Heart right ventricle (tissue), 16 donors: ENCODE data around the gene C12orf43. TPM values are rescaled to one million over a fixed set of nuclear protein-coding genes. Genes with fewer than 3 reads are reported as not detected.

ENCODE experiments used
- ATAC-seq, 8 donors: fragments of 200-7000 bp; cut with Tn5 transposase; one replicate each; pipeline ENCODE4 v1.9.1; 2020; ENCODE audit warnings: mild to moderate bottlenecking in 8 of 8, moderate library complexity in 8 of 8, moderate number of reproducible peaks in 1 of 8
- DNase-seq, 2 donors: peaks; one replicate each; pipeline ENCODE4 v3.0.0-alpha.2; 2020
- H3K27ac ChIP-seq, 10 donors: fragments of 200-600 bp; sonication (generic) in 2 of 10; one replicate each; pipeline versions ENCODE4 v1.5.0 to v1.8.0; 2020 to 2022; ENCODE audit warnings: mild to moderate bottlenecking in 3 of 10
- H3K27me3 ChIP-seq, 7 donors: fragments of 200-600 bp; one replicate each; pipeline ENCODE4 v1.8.0; 2021 to 2022; ENCODE audit warnings: mild to moderate bottlenecking in 2 of 7
- H3K36me3 ChIP-seq, 9 donors: fragments of 200-600 bp; sonication (generic) in 1 of 9; one replicate each; pipeline versions ENCODE4 v1.5.0 to v1.8.0; 2020 to 2022; ENCODE audit warnings: mild to moderate bottlenecking in 2 of 9
- H3K4me1 ChIP-seq, 9 donors: fragments of 200-600 bp; sonication (generic) in 1 of 9; one replicate each; pipeline versions ENCODE4 v1.5.0 to v1.8.0; 2020 to 2022; ENCODE audit warnings: mild to moderate bottlenecking in 4 of 9
- H3K4me3 ChIP-seq, 10 donors: fragments of 200-600 bp; sonication (generic) in 2 of 10; one replicate each; pipeline versions ENCODE4 v1.5.0 to v1.8.0; 2020 to 2022; ENCODE audit warnings: mild to moderate bottlenecking in 7 of 10, moderate library complexity in 2 of 10
- H3K9me3 ChIP-seq, 11 donors: fragments of 200-600 bp in 10 of 11; sonication (generic) in 2 of 11; one replicate each; pipeline versions ENCODE4 v1.5.0 to v1.8.0; 2013 to 2022; ENCODE audit warnings: mild to moderate bottlenecking in 2 of 11, control low read depth in 1 of 11, moderate library complexity in 1 of 11
- WGBS, 2 donors: extraction: QIAGEN DNeasy Blood & Tissue Kit; methylation state at CpG; one replicate each; pipeline ENCODE4 v1.1.7; 2013; ENCODE audit warnings: inconsistent platforms in 1 of 2; 5-methylcytosine and 5-hydroxymethylcytosine counted together
- intact Hi-C, 10 donors: fragments of 100-400 bp; cut with DNase I; formaldehyde crosslinking; loops; one replicate each; pipeline versions ENCODE4 v1.11.1 to v1.14.2; 2022
- polyA plus RNA-seq, 2 donors: library from polyadenylated mRNA; stranded (reverse); fragments of 200-250 nt; gene quantifications; one replicate each; pipeline ENCODE4 v1.2.3, GENCODE V29; 2013
- total RNA-seq, 10 donors: library from RNA; stranded (reverse); fragmentation: NEBNext Ultra II Directional in 3 of 10; extraction: Animal tissue kit (Norgen Biotek cat#: 25700) in 3 of 10; gene quantifications; one replicate each; pipeline versions ENCODE4 v1.2.1 to v1.2.4, GENCODE V29; 2021 to 2023
- TF ChIP-seq, protein P1 (sequence below), 9 donors: fragments of 200-600 bp; sonication (generic) in 2 of 9; IDR thresholded peaks; one replicate each; pipeline versions ENCODE4 v1.5.0 to v1.8.0; 2021 to 2022; ENCODE audit warnings: antibody characterized with exemption in 9 of 9, mild to moderate bottlenecking in 5 of 9, moderate library complexity in 1 of 9
- donor health status: Arrhythmogenic right ventricular cardiomyopathy.
- donor health status: ischemic (EF 13 %, LVEDD 7.1; RV severe dilation, severe dysfunction).
- donor health status: healthy with polysubstance abuse.
- donor health status: DM: no; HTN: yes; CAD: no.
- donor health status: DM: no; HTN: no; CAD: no.
- donor health status: ischemic (EF 25% LVEDD 6.9; RV normal size, moderate dysfunction).
- donor health status: ischemic (EF 25% LVEDD 5.7; RV mildly dilated, moderate dysfunction).
- donor health status: healthy.
- donor health status: DM: yes; HTN: yes; CAD: no.
- donor health status: Ischemic cardiomyopathy.
- donor health status: ischemic (EF 35%, LVEDD 5.7; RV mildly dilated, moderate dysfunction).
- donor health status: nonischemic (EF 11% LVEDD 7.7; RV severe dilation, severe dysfunction).
- donor health status: DM: yes; HTN: yes; CAD: no.
- donor health status: PGD.
- donor health status: ischemic (EF 29% LVEDD 5.4; RV normal size, mild dysfunction).
- donor health status: nonischemic (EF 23%, LVEDD 6.1; RV moderate dilation, normal function).

The C12orf43 gene
- total and polyA plus RNA-seq, 12 donors, result 5.7 to 11.4 (median 8.5) TPM

- Histone ChIP-seq H3K9me3 (no peaks in the 10 kb centered on the region), H3K4me1 (peaks cover 0 to 3% (median 0%) of the 10 kb centered on the region in 9 donors), H3K36me3 (no peaks in the 10 kb centered on the region), H3K27me3 (no peaks in the 10 kb centered on the region), H3K4me3 (no peak overlapping the region), H3K27ac (no peak overlapping the region)
- DNase-seq (no peak), ATAC-seq (no peak)
- intact Hi-C loops, result loop anchor here (2.0 to 10.0 kb wide), 12 partner anchors 113 to 388 kb away; partner anchors contain the start of genes ACADS (in 5 of the 10), POP5 (in 4 of the 10), CABP1 (in 1 of the 10) and UNC119B (in 1 of the 10)
- 64 to 66% methylated on average over 3 of the region's 3 CpGs for WGBS, 2 donors
- TF ChIP-seq, protein P1, sequence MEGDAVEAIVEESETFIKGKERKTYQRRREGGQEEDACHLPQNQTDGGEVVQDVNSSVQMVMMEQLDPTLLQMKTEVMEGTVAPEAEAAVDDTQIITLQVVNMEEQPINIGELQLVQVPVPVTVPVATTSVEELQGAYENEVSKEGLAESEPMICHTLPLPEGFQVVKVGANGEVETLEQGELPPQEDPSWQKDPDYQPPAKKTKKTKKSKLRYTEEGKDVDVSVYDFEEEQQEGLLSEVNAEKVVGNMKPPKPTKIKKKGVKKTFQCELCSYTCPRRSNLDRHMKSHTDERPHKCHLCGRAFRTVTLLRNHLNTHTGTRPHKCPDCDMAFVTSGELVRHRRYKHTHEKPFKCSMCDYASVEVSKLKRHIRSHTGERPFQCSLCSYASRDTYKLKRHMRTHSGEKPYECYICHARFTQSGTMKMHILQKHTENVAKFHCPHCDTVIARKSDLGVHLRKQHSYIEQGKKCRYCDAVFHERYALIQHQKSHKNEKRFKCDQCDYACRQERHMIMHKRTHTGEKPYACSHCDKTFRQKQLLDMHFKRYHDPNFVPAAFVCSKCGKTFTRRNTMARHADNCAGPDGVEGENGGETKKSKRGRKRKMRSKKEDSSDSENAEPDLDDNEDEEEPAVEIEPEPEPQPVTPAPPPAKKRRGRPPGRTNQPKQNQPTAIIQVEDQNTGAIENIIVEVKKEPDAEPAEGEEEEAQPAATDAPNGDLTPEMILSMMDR (IDR thresholded peaks at IDR 0.05), result no peak
These were observed 46.0 kb downstream of the C12orf43 start for GRCh38 chr12:120970310-120970709.

- H3K27ac ChIP-seq, result no peak overlapping the region
- no peak overlapping the region for H3K4me3 ChIP-seq
- H3K9me3 ChIP-seq, result no peaks in the 10 kb centered on the region
- H3K27me3 ChIP-seq, result peaks cover 0 to 5% (median 0%) of the 10 kb centered on the region in 7 donors
- ATAC-seq (no peak), DNase-seq (no peak)
- 57 to 62% methylated on average over 13 of the region's 13 CpGs for WGBS, 2 donors
- intact Hi-C loops, result loop anchor here in 3 of 10 donors (10.0 kb wide), 3 partner anchors 101 to 241 kb away; partner anchors contain the start of gene ACADS (in 1 of the 3)
- TF ChIP-seq, protein P1 (IDR thresholded peaks at IDR 0.05), result no peak
- H3K4me1 ChIP-seq, result no peaks in the 10 kb centered on the region
- H3K36me3 ChIP-seq, result no peaks in the 10 kb centered on the region
These were observed 50.7 kb downstream of the C12orf43 start for GRCh38 chr12:120965534-120966091.

DNA sequence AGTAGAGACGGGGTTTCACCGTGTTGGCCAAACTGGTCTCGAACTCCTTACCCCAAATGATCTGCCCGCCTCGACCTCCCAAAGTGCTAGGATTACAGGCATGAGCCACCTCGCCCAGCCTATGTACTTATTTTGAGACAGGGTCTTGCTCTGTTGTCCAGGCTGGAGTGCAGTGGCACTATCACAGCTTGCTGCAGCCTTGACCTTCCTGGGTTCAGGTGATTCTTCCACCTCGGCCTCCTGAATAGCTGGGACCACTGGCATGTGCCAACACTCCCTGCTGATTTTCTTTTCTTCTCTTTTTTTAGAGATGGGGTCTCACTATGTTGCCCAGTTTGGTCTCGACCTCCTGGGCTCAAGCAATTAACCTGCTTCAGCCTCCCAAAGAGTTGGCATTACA lies 52.0 kb downstream of the C12orf43 start:
- no peak for ATAC-seq
- no peaks in the 10 kb centered on the region for H3K36me3 ChIP-seq
- no peaks in the 10 kb centered on the region for H3K9me3 ChIP-seq
- H3K27ac ChIP-seq, result no peak overlapping the region
- WGBS, 2 donors, result 88% methylated on average over 8 of the region's 8 CpGs
- TF ChIP-seq, protein P1 (IDR thresholded peaks at IDR 0.05), result no peak
- H3K27me3 ChIP-seq, result peaks cover 0 to 5% (median 0%) of the 10 kb centered on the region in 7 donors
- intact Hi-C loops, result loop anchor here in 3 of 10 donors (10.0 kb wide), 3 partner anchors 99 to 239 kb away; partner anchors contain the start of gene ACADS (in 1 of the 3)
- no peak for DNase-seq
- no peak overlapping the region for H3K4me3 ChIP-seq
- H3K4me1 ChIP-seq, result no peaks in the 10 kb centered on the region

DNA sequence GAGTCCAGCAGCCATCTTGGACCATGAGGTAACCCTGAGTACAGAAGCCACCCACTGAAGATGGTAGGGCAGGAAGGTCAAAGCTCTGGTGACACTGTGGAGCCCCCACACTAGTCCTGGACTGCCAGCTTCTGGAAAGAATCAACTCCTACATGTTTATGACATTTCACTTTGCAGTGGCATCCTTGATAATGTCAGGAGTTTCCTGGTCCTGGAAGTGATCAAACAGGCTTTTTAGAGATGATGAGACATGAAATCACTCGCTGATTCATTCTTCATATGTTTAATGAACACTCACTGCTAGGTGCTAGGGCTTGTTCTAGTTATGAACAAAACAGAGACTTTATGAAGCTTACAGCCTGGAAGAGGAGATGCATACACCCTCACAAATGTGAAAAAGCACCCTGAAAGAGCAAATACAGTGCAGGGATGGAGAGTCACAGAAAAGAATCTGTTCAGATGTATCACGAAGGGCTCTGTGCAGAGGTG lies 53.7 kb downstream of the C12orf43 start:
- peaks cover 0 to 5% (median 0%) of the 10 kb centered on the region in 7 donors for H3K27me3 ChIP-seq
- no peaks in the 10 kb centered on the region for H3K4me1 ChIP-seq
- H3K4me3 ChIP-seq, result no peak overlapping the region
- no peaks in the 10 kb centered on the region for H3K36me3 ChIP-seq
- 79 to 84% methylated on average over 2 of the region's 2 CpGs for WGBS, 2 donors
- DNase-seq (no peak), ATAC-seq (no peak)
- intact Hi-C loops, result loop anchor here in 3 of 10 donors (10.0 kb wide), 3 partner anchors 98 to 238 kb away; partner anchors contain the start of gene ACADS (in 1 of the 3)
- no peaks in the 10 kb centered on the region for H3K9me3 ChIP-seq
- TF ChIP-seq, protein P1 (IDR thresholded peaks at IDR 0.05), result no peak
- H3K27ac ChIP-seq, result no peak overlapping the region
